ENCODE results near the gene ATIC. TPM values are rescaled to one million over a fixed set of nuclear protein-coding genes. Genes with fewer than 3 reads are reported as not detected.

ATIC gene
- total RNA-seq: 100 to 1,000 TPM; 143 to 179 TPM

DNA sequence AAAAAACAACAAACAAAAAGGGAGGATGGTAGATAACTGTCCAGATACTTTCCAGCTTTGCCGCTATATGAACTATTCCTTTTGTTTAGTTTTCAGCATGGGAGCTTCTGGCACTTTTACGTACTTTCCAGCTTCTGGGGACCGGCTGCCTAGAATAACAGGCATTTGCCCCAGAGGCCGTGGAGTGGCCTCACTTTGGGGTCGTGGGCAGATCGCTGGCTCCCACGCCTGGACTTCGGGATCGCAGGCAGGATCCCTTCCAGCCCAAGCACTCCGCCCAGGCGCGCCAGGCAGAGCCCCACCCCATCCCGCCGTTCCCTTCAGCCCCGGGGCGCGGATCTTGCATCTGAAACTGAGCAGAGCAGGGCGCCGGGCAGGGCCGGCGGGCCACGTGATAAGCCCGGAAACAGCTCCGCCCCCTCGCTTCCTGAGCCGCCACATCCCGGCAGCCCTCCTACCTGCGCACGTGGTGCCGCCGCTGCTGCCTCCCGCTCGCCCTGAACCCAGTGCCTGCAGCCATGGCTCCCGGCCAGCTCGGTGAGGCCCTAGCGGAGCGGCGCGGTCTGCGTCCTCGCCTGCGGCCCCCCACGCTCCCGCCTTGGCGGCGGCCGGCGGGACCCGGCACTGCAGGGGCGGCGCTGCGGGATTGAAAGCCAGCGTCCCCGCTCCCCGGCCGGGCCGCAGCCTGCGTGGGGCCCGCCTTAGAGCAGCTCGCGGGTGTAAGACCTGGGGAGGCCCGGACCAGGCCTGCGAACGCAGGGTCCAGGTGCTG, at the start of gene ATIC:
Gene ATIC, plus strand, starts transcription at position 435 of the 772 bp plus-strand sequence. Its CDS starts 84 bp downstream, at position 519.
- H3K36me3 Mint-ChIP-seq (ENCODE audit: low read depth): peaks cover 32% of the 10 kb centered on the region
- H3K9me3 Mint-ChIP-seq: no peaks in the 10 kb centered on the region
- POLR2A ChIA-PET: interaction anchor here (0.6 kb wide), 1 partner anchor 767 kb away, joined by 6 read pairs; no protein-coding TSS in a partner anchor
- no peaks in the 10 kb centered on the region for H3K27me3 Mint-ChIP-seq
- CTCF ChIA-PET: interaction anchor here (0.9 to 1.2 kb wide), 4 partner anchors 15 to 619 kb away, joined by 3 to 4 read pairs (median 3); no protein-coding TSS in a partner anchor
- H3K4me3 Mint-ChIP-seq: peak within 1 kb of the TSS; percentile 93
- H3K27ac Mint-ChIP-seq: peak within 1 kb of the TSS; percentile 96
- H3K4me1 Mint-ChIP-seq: peaks cover 41% of the 10 kb centered on the region
- DNase-seq: peak; percentile 94

GRCh38 chr2:215262303-215262702, 49.6 kb upstream of the ATIC start:
- H3K4me3 Mint-ChIP-seq: no peak overlapping the region
- peaks cover 2% of the 10 kb centered on the region for H3K27me3 Mint-ChIP-seq
- DNase-seq: no peak
- ChIA-PET POLR2A (no interaction called here), CTCF (no interaction called here)
- no peaks in the 10 kb centered on the region for H3K9me3 Mint-ChIP-seq
- no peaks in the 10 kb centered on the region for H3K36me3 Mint-ChIP-seq (ENCODE audit: low read depth)
- H3K27ac Mint-ChIP-seq: no peak overlapping the region
- H3K4me1 Mint-ChIP-seq: no peaks in the 10 kb centered on the region

GRCh38 chr2:215262741-215263362, 49.0 kb upstream of the ATIC start:
- H3K9me3 Mint-ChIP-seq: no peaks in the 10 kb centered on the region
- no peak overlapping the region for H3K4me3 Mint-ChIP-seq
- no peak for DNase-seq
- POLR2A ChIA-PET: no interaction called here
- no peaks in the 10 kb centered on the region for H3K36me3 Mint-ChIP-seq (ENCODE audit: low read depth)
- peaks cover 2% of the 10 kb centered on the region for H3K27me3 Mint-ChIP-seq
- CTCF ChIA-PET: no interaction called here
- no peak overlapping the region for H3K27ac Mint-ChIP-seq
- H3K4me1 Mint-ChIP-seq: no peaks in the 10 kb centered on the region

- Mint-ChIP-seq H3K4me1 (no peaks in the 10 kb centered on the region), H3K36me3 (ENCODE audit: low read depth) (no peaks in the 10 kb centered on the region), H3K27me3 (peaks cover 2% of the 10 kb centered on the region), H3K4me3 (no peak overlapping the region), H3K27ac (no peak overlapping the region), H3K9me3 (no peaks in the 10 kb centered on the region)
- ChIA-PET POLR2A (no interaction called here), CTCF (no interaction called here)
- DNase-seq: no peak
Measured at GRCh38 chr2:215264374-215264773, 47.5 kb upstream of the ATIC start.

DNA sequence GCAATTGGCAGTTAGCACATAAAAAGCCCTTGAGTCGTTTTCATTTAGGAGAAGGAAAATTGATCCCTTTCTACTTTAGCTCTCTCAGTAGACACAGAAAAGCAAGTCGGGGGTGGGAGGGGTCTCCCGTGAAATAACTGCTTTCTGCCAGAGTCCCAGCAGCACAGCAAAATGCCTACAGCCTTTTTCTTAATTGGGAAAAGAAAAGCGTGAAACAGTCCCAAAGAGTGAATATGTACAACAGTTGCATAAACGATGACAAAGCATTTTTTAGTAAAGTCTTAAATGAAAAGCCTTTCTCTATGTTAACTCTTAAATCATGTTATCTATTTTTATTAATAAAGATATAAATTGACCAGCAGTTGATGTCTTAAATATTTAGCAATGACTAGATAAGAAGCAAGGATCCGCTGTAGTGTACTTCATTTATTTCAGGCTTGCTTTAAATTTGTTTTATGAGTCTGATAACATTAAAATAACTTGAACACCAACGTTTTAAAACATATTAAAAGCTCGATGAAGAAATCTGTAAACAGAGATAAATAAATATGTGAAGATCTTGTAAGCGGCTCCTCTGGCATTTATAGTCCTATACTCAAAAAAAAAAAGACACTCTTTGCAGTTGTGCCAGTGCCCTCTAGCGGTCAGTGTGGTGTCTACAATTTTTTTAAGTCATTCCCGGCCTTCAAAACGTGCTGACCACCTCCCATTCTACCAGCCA, 42.3 kb upstream of the ATIC start:
- ChIA-PET POLR2A (no interaction called here), CTCF (interaction anchor here (0.6 to 1.4 kb wide), 7 partner anchors 9 to 1372 kb away, joined by 3 to 7 read pairs (median 5); no protein-coding TSS in a partner anchor)
- peak; percentile 63 for DNase-seq
- Mint-ChIP-seq H3K9me3 (no peaks in the 10 kb centered on the region), H3K27me3 (no peaks in the 10 kb centered on the region), H3K36me3 (ENCODE audit: low read depth) (no peaks in the 10 kb centered on the region), H3K4me3 (no peak overlapping the region), H3K4me1 (no peaks in the 10 kb centered on the region), H3K27ac (no peak overlapping the region)

- Mint-ChIP-seq H3K4me1 (no peaks in the 10 kb centered on the region), H3K27ac (no peak overlapping the region), H3K36me3 (ENCODE audit: low read depth) (no peaks in the 10 kb centered on the region), H3K27me3 (no peaks in the 10 kb centered on the region), H3K9me3 (no peaks in the 10 kb centered on the region), H3K4me3 (no peak overlapping the region)
- no peak for DNase-seq
- ChIA-PET POLR2A (no interaction called here), CTCF (interaction anchor here (0.6 to 1.4 kb wide), 8 partner anchors 9 to 1373 kb away, joined by 3 to 7 read pairs (median 4); no protein-coding TSS in a partner anchor)
Measured at GRCh38 chr2:215270118-215270451, 41.8 kb upstream of the ATIC start.

DNA sequence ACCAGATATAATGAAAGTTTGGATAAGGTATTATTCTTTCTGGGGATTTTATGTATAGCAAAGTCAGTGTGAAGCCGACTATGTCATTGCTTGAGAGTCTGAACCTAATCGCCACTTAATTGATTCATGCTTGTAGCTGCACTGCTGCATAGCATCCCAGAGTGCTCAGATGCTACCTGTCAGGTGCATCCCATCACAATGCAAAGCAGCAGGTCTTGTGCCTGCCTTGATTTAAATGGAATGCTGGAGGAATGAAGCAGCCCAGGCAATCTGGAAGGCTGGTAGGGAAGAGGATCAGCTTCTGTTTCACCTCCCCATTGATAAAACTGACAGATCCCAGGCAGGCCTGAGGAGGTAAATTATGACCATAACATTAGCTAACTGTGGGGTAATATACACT, 40.4 kb upstream of the ATIC start:
- no peak overlapping the region for H3K4me3 Mint-ChIP-seq
- H3K27me3 Mint-ChIP-seq: no peaks in the 10 kb centered on the region
- POLR2A ChIA-PET: no interaction called here
- no peaks in the 10 kb centered on the region for H3K36me3 Mint-ChIP-seq (ENCODE audit: low read depth)
- no peaks in the 10 kb centered on the region for H3K9me3 Mint-ChIP-seq
- CTCF ChIA-PET: no interaction called here
- no peaks in the 10 kb centered on the region for H3K4me1 Mint-ChIP-seq
- DNase-seq: no peak
- H3K27ac Mint-ChIP-seq: no peak overlapping the region

DNA sequence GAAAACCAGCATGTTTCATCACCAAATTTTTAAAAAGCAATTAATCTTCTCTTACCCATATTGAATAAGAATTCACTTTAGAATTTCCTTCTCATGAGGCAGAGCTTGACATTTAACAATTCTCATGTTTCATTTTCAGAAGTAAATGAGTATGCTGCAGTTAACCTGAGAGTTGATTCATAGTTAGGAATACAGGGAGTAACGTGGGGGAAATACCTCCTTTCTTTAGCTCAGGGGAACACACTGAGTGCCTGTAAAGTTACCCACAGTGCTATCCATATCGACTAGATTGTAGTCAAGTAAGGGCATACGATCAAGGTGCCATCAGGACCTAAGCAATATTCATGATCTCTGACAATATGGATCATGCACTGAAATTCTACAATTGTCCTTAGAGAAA, 38.9 kb upstream of the ATIC start:
- H3K4me3 Mint-ChIP-seq: no peak overlapping the region
- ChIA-PET POLR2A (no interaction called here), CTCF (interaction anchor here (1.0 kb wide), 1 partner anchor 647 kb away, joined by 3 read pairs; no protein-coding TSS in a partner anchor)
- H3K9me3 Mint-ChIP-seq: no peaks in the 10 kb centered on the region
- H3K4me1 Mint-ChIP-seq: no peaks in the 10 kb centered on the region
- H3K36me3 Mint-ChIP-seq (ENCODE audit: low read depth): no peaks in the 10 kb centered on the region
- no peak overlapping the region for H3K27ac Mint-ChIP-seq
- H3K27me3 Mint-ChIP-seq: no peaks in the 10 kb centered on the region
- no peak for DNase-seq

DNA sequence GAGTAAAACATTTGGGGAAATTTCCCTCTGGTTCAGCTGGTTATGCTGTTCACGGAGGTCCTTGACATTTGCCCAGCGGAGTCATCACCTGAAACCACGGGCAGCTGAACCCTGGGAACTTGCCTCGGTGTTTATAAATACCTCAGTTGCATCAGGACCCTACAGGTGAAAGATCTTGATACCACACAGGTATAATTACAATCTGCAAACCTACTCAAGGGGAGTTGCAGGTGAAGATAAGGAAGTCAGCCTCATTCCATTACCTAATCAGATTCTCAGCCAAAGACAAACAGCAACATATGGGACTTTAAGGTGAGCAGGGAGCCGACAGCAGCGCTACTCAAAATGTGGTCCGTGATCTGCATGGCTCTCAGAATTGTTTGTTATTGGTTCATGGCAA, 37.0 kb upstream of the ATIC start:
- Mint-ChIP-seq H3K27me3 (no peaks in the 10 kb centered on the region), H3K4me3 (no peak overlapping the region), H3K36me3 (ENCODE audit: low read depth) (no peaks in the 10 kb centered on the region), H3K4me1 (no peaks in the 10 kb centered on the region), H3K27ac (no peak overlapping the region), H3K9me3 (no peaks in the 10 kb centered on the region)
- CTCF ChIA-PET: no interaction called here
- no peak for DNase-seq
- POLR2A ChIA-PET: no interaction called here

DNA sequence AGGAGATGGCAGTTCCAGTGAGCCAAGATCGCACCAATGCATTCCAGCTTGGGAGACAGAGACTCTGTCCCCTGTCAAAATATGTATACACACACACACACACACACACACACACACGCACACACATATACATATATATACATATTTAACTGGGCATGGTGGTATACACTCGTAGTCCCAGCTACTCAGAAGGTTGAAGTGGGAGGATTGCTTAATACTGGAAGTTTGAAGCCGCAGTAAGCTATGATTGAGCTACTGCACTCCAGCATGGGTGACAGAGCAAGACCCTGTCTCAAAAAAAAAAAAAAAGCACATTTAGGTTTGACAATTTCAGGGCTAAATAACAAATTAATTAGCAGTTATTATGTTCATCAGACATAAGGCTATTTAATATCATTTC, 36.0 kb upstream of the ATIC start:
- ChIA-PET POLR2A (no interaction called here), CTCF (no interaction called here)
- no peaks in the 10 kb centered on the region for H3K9me3 Mint-ChIP-seq
- no peaks in the 10 kb centered on the region for H3K27me3 Mint-ChIP-seq
- no peak overlapping the region for H3K27ac Mint-ChIP-seq
- no peaks in the 10 kb centered on the region for H3K4me1 Mint-ChIP-seq
- no peaks in the 10 kb centered on the region for H3K36me3 Mint-ChIP-seq (ENCODE audit: low read depth)
- H3K4me3 Mint-ChIP-seq: no peak overlapping the region
- DNase-seq: no peak

GRCh38 chr2:215277944-215278343, 33.9 kb upstream of the ATIC start:
- H3K27ac Mint-ChIP-seq: no peak overlapping the region
- no peaks in the 10 kb centered on the region for H3K4me1 Mint-ChIP-seq
- H3K36me3 Mint-ChIP-seq (ENCODE audit: low read depth): no peaks in the 10 kb centered on the region
- POLR2A ChIA-PET: no interaction called here
- no peak for DNase-seq
- H3K9me3 Mint-ChIP-seq: no peaks in the 10 kb centered on the region
- H3K4me3 Mint-ChIP-seq: no peak overlapping the region
- CTCF ChIA-PET: no interaction called here
- H3K27me3 Mint-ChIP-seq: no peaks in the 10 kb centered on the region

DNA sequence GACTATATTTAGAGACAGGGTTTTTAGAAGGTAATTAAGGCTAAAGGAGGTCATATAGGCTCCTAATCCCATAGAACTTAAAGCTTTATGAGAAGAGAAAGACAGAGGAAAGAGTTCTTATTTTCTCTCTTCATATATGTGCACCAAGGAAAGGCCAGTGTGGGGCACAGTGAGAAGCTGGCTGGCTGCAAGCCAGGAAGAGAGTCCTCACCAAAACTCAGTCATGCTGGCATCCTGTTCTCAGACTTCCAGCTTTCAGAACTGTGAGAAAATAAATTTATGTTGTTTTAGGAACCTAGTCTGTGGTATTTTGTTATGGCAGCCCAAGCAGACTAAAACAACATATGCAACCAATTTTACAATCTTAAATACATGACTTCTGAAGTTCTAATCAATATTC, 31.5 kb upstream of the ATIC start:
- H3K9me3 Mint-ChIP-seq: no peaks in the 10 kb centered on the region
- H3K27ac Mint-ChIP-seq: no peak overlapping the region
- no peak for DNase-seq
- no peaks in the 10 kb centered on the region for H3K36me3 Mint-ChIP-seq (ENCODE audit: low read depth)
- no peaks in the 10 kb centered on the region for H3K4me1 Mint-ChIP-seq
- CTCF ChIA-PET: no interaction called here
- no peak overlapping the region for H3K4me3 Mint-ChIP-seq
- POLR2A ChIA-PET: no interaction called here
- H3K27me3 Mint-ChIP-seq: no peaks in the 10 kb centered on the region

GRCh38 chr2:215283221-215283620, 28.6 kb upstream of the ATIC start:
- H3K9me3 Mint-ChIP-seq: no peaks in the 10 kb centered on the region
- DNase-seq: no peak
- CTCF ChIA-PET: interaction anchor here (0.8 kb wide), 1 partner anchor 11 kb away, joined by 4 read pairs; no protein-coding TSS in a partner anchor
- H3K27me3 Mint-ChIP-seq: no peaks in the 10 kb centered on the region
- no peaks in the 10 kb centered on the region for H3K36me3 Mint-ChIP-seq (ENCODE audit: low read depth)
- POLR2A ChIA-PET: interaction anchor here (0.7 kb wide), 1 partner anchor 590 kb away, joined by 9 read pairs; no protein-coding TSS in a partner anchor
- H3K4me1 Mint-ChIP-seq: no peaks in the 10 kb centered on the region
- H3K4me3 Mint-ChIP-seq: no peak overlapping the region
- H3K27ac Mint-ChIP-seq: no peak overlapping the region
